IMR-90 (cell line): ENCODE results near the gene TMEM60. TPM values are rescaled to one million over a fixed set of nuclear protein-coding genes. Genes with fewer than 3 reads are reported as not detected.

Experiments
- ATAC-seq: fragments of 200-7000 bp; cut with Tn5 transposase; 2 replicates; pipeline ENCODE4 v1.9.1; 2020; ENCODE audit warnings: low read depth, mild to moderate bottlenecking, moderate library complexity
- BruUV-seq: library from RNA; stranded (reverse); fragments of 400-500 nt; replicated peaks from 2 replicates; lab custom pipeline; 2021; lab: Mats Ljungman, UMichigan
- CTCF ChIA-PET: fragments of 300-600 bp; formaldehyde crosslinking; extraction: SDS; loops from one replicate; lab custom pipeline; 2021; ENCODE audit warnings: antibody characterized with exemption; lab: Yijun Ruan, JAX
- POLR2A ChIA-PET: fragments of 300-600 bp; sonication (Branson Sonifier 250); formaldehyde crosslinking; loops from one replicate; lab custom pipeline; 2022; ENCODE audit warnings: antibody characterized with exemption; ENCODE audit not compliant: unreplicated experiment; lab: Charles Lee
- DNase-seq: peaks from one replicate; pipeline ENCODE4 v3.0.0; 2013
- H2AFZ ChIP-seq: replicated peaks from 2 replicates; pipeline ENCODE3; 2013; ENCODE audit warnings: low read length, mild to moderate bottlenecking; ENCODE audit not compliant: poor library complexity
- H2AK5ac ChIP-seq: 2 replicates; pipeline ENCODE4 v1.6.1; 2013; ENCODE audit warnings: low read depth, low read length, inconsistent platforms
- H2AK9ac ChIP-seq: replicated peaks from 2 replicates; pipeline ENCODE3; 2013; ENCODE audit warnings: mild to moderate bottlenecking, low read depth, low read length, moderate library complexity; ENCODE audit not compliant: poor library complexity
- H2BK120ac ChIP-seq: 2 replicates; pipeline ENCODE4 v1.6.1; 2013; ENCODE audit warnings: low read depth, low read length, inconsistent platforms
- H2BK15ac ChIP-seq: 3 replicates; pipeline ENCODE4 v1.6.1; 2013; ENCODE audit warnings: low read depth, low read length, inconsistent platforms
- H2BK20ac ChIP-seq: 2 replicates; pipeline ENCODE4 v1.6.1; 2013; ENCODE audit warnings: low read depth, mild to moderate bottlenecking, inconsistent platforms, low read length, moderate library complexity
- H2BK5ac ChIP-seq: 2 replicates; pipeline ENCODE4 v1.6.1; 2013; ENCODE audit warnings: mild to moderate bottlenecking, low read depth, low read length, inconsistent platforms; ENCODE audit not compliant: poor library complexity, severe bottlenecking
- H3K14ac ChIP-seq: replicated peaks from 2 replicates; pipeline ENCODE4 v1.6.1; 2013; ENCODE audit warnings: low read depth, low read length, inconsistent platforms
- H3K18ac ChIP-seq: 2 replicates; pipeline ENCODE4 v1.6.1; 2013; ENCODE audit warnings: low read depth, low read length, control low read depth
- H3K23ac ChIP-seq: 2 replicates; pipeline ENCODE4 v1.6.1; 2013; ENCODE audit warnings: low read depth, low read length, inconsistent platforms
- H3K27ac ChIP-seq: 2 replicates; pipeline ENCODE4 v1.5.1; 2013; ENCODE audit warnings: mild to moderate bottlenecking, control low read depth, low read length; ENCODE audit not compliant: insufficient read depth
- H3K27me3 ChIP-seq: 2 replicates; pipeline ENCODE4 v1.6.1; 2013; ENCODE audit warnings: low read length; ENCODE audit not compliant: control insufficient read depth, insufficient read depth
- H3K36me3 ChIP-seq: 2 replicates; pipeline ENCODE4 v1.6.1; 2013; ENCODE audit warnings: low read length, mixed read lengths; ENCODE audit not compliant: control insufficient read depth, insufficient read depth
- H3K4ac ChIP-seq: 2 replicates; pipeline ENCODE4 v1.6.1; 2013; ENCODE audit warnings: low read depth, low read length, inconsistent platforms
- H3K4me1 ChIP-seq: 2 replicates; pipeline ENCODE4 v1.6.1; 2013; ENCODE audit warnings: low read length, mixed read lengths; ENCODE audit not compliant: control insufficient read depth, insufficient read depth
- H3K4me2 ChIP-seq: 2 replicates; pipeline ENCODE4 v1.6.1; 2013; ENCODE audit warnings: low read depth, mild to moderate bottlenecking, control low read depth, low read length, moderate library complexity
- H3K4me3 ChIP-seq: 2 replicates; pipeline ENCODE4 v1.5.1; 2013; ENCODE audit warnings: low read depth, mild to moderate bottlenecking, control low read depth, low read length, moderate library complexity; ENCODE audit not compliant: insufficient read depth
- H3K56ac ChIP-seq: 2 replicates; pipeline ENCODE4 v1.6.1; 2013; ENCODE audit warnings: low read length, inconsistent platforms; ENCODE audit not compliant: insufficient read depth; ENCODE audit errors: extremely low read depth
- H3K79me1 ChIP-seq, 2 experiments: 2 replicates each; pipeline ENCODE4 v1.6.1; 2013; ENCODE audit warnings: low read length in 2 of 2, inconsistent platforms in 1 of 2, low read depth in 1 of 2
- H3K9ac ChIP-seq: 2 replicates; pipeline ENCODE4 v1.6.1; 2013; ENCODE audit warnings: low read depth, low read length, control low read depth
- H3K9me1 ChIP-seq: 2 replicates; pipeline ENCODE4 v1.6.1; 2013; ENCODE audit warnings: low read length, inconsistent platforms; ENCODE audit not compliant: insufficient read depth
- H3K9me3 ChIP-seq: 2 replicates; pipeline ENCODE4 v1.6.1; 2013; ENCODE audit warnings: low read length; ENCODE audit not compliant: control insufficient read depth, insufficient read depth
- H4K20me1 ChIP-seq: 2 replicates; pipeline ENCODE4 v1.6.1; 2013; ENCODE audit warnings: low read length, inconsistent platforms; ENCODE audit not compliant: insufficient read depth
- H4K5ac ChIP-seq: 2 replicates; pipeline ENCODE4 v1.6.1; 2013; ENCODE audit warnings: mild to moderate bottlenecking, low read depth, low read length, control low read depth
- H4K8ac ChIP-seq, 2 experiments: 2 replicates each; pipeline ENCODE4 v1.6.1; 2013; ENCODE audit warnings: low read depth in 2 of 2, low read length in 2 of 2, control low read depth in 1 of 2, inconsistent platforms in 1 of 2
- H4K91ac ChIP-seq: 2 replicates; pipeline ENCODE4 v1.6.1; 2013; ENCODE audit warnings: low read depth, low read length, inconsistent platforms; ENCODE audit not compliant: insufficient read depth
- CEBPB ChIP-seq: IDR thresholded peaks from 2 replicates; pipeline ENCODE4 v1.6.1; 2012; ENCODE audit warnings: low read depth, low read length, improper control_type of control experiment
- CHD1 ChIP-seq: IDR thresholded peaks from 2 replicates; pipeline ENCODE4 v1.6.1; 2012; ENCODE audit warnings: low read depth, low read length, improper control_type of control experiment
- CTCF ChIP-seq: conservative IDR thresholded peaks from 2 replicates; pipeline ENCODE4 v1.5.1; 2012; ENCODE audit warnings: mild to moderate bottlenecking, low read depth, low read length, improper control_type of control experiment
- ELK1 ChIP-seq: fragments of 150-350 bp; IDR thresholded peaks from 2 replicates; pipeline ENCODE4 v1.6.1; 2016; ENCODE audit warnings: low read depth, mild to moderate bottlenecking, low read length, moderate library complexity, borderline replicate concordance
- MAFK ChIP-seq: IDR thresholded peaks from 2 replicates; pipeline ENCODE4 v1.6.1; 2012; ENCODE audit warnings: low read depth, low read length, improper control_type of control experiment
- MAZ ChIP-seq: IDR thresholded peaks from 2 replicates; pipeline ENCODE4 v1.6.1; 2012; ENCODE audit warnings: low read depth, mild to moderate bottlenecking, low read length, improper control_type of control experiment, moderate library complexity, borderline replicate concordance
- MXI1 ChIP-seq: IDR thresholded peaks from 2 replicates; pipeline ENCODE4 v1.6.1; 2012; ENCODE audit warnings: low read depth, mild to moderate bottlenecking, low read length, moderate library complexity, borderline replicate concordance
- POLR2A ChIP-seq: IDR thresholded peaks from 2 replicates; pipeline ENCODE4 v1.6.1; 2012; ENCODE audit warnings: mild to moderate bottlenecking, low read depth, low read length
- RAD21 ChIP-seq: IDR thresholded peaks from 2 replicates; pipeline ENCODE4 v1.6.1; 2012; ENCODE audit warnings: low read length, improper control_type of control experiment
- RCOR1 ChIP-seq: IDR thresholded peaks from 2 replicates; pipeline ENCODE4 v1.6.1; 2012; ENCODE audit warnings: mild to moderate bottlenecking, low read length, improper control_type of control experiment; ENCODE audit not compliant: insufficient replicate concordance
- USF2 ChIP-seq: fragments of 150-350 bp; IDR thresholded peaks from 2 replicates; pipeline ENCODE4 v1.6.1; 2017; ENCODE audit warnings: mild to moderate bottlenecking, antibody characterized with exemption, low read length, low read depth
- WGBS, 2 experiments: methylation state at CpG; one replicate each; pipeline versions ENCODE4 v1.1.5 to v1.1.7; 2013; ENCODE audit warnings: missing lambda C conversion rate in 2 of 2; ENCODE audit not compliant: insufficient read length in 1 of 2; ENCODE audit errors: extremely low coverage in 2 of 2; 5-methylcytosine and 5-hydroxymethylcytosine counted together
- dilution Hi-C: fragments of 300-500 bp; cut with HindIII; formaldehyde crosslinking; loops from one replicate; pipeline ENCODE4 v1.14.3; 2018; ENCODE audit warnings: low sequenced_read_pairs; ENCODE audit not compliant: unreplicated experiment
- in situ Hi-C: fragments of 300-500 bp; cut with MboI; formaldehyde crosslinking; loops from 3 replicates; pipeline ENCODE4 v1.14.3; 2019; ENCODE audit warnings: low sequenced_read_pairs, inconsistent platforms, mixed read lengths
- intact Hi-C: fragments of 100-400 bp; cut with micrococcal nuclease; formaldehyde crosslinking; loops from 2 replicates; pipeline ENCODE4 v1.10.0; 2022
- polyA plus RNA-seq, 3 experiments: library from polyadenylated mRNA; depleted of rRNA; stranded (reverse); fragments of >200 nt; gene quantifications; 2 replicates each; pipeline ENCODE4 v1.2.3, GENCODE V29; 2012; ENCODE audit warnings: low replicate concordance in 1 of 3
- total RNA-seq: library from RNA; depleted of rRNA; stranded (reverse); fragments of >200 nt; gene quantifications from 2 replicates; pipeline ENCODE4 v1.2.3, GENCODE V29; 2012

The TMEM60 gene
- total and polyA plus RNA-seq, 2 of the 4 experiments (the other 2 are of a cell fraction): 9.9 to 17.2 TPM

GRCh38 chr7:77830649-77831355, 32.6 kb upstream of the TMEM60 start (continued):
- TF ChIP-seq USF2: no peak

- Histone ChIP-seq H3K9ac (no peak overlapping the region), H3K18ac (no peak overlapping the region), H2BK5ac (no peak overlapping the region), H3K4me2 (no peak overlapping the region), H2AFZ (no peak overlapping the region), H2BK15ac (no peak overlapping the region), H3K79me1 (peaks cover 20 to 53% of the 10 kb centered on the region in 2 experiments), H4K5ac (no peak overlapping the region), H3K27ac (no peak overlapping the region), H4K20me1 (no peaks in the 10 kb centered on the region), H3K23ac (no peak overlapping the region), H3K14ac (no peak overlapping the region), H3K4me1 (no peaks in the 10 kb centered on the region), H2AK9ac (no peak overlapping the region), H2AK5ac (no peak overlapping the region), H3K4me3 (no peak overlapping the region), H2BK20ac (no peak overlapping the region), H3K27me3 (no peaks in the 10 kb centered on the region), H3K9me1 (peaks cover 9% of the 10 kb centered on the region; the same call in 1 of the 2 replicates), H3K4ac (no peak overlapping the region), H3K36me3 (no peaks in the 10 kb centered on the region), H2BK120ac (no peak overlapping the region), H3K56ac (no peak overlapping the region), H4K91ac (no peak overlapping the region), H3K9me3 (no peaks in the 10 kb centered on the region; the same call in 1 of the 2 replicates), H4K8ac (no peak overlapping the region)
- no CpG with 5 or more reads among the region's 2 CpGs for WGBS, 2 experiments
- ATAC-seq (no peak), DNase-seq (no peak)
- no peak for TF ChIP-seq RCOR1
- TF ChIP-seq ELK1: no peak
- TF ChIP-seq CEBPB: no peak
- TF ChIP-seq MAZ: no peak
- TF ChIP-seq CHD1: no peak
- TF ChIP-seq RAD21: no peak
- TF ChIP-seq MXI1: no peak
- no peak for TF ChIP-seq CTCF
- no peak for TF ChIP-seq MAFK
- TF ChIP-seq POLR2A: no peak
- BruUV-seq: no TSS peak
- dilution Hi-C loops: no loop called here
- ChIA-PET POLR2A (no interaction called here), CTCF (interaction anchor here (0.9 kb wide), 1 partner anchor 176 kb away, joined by 3 read pairs; no protein-coding TSS in a partner anchor)
- in situ Hi-C loops: no loop called here
- intact Hi-C loops: no loop called here
Observed at GRCh38 chr7:77827999-77828398, 29.8 kb upstream of the TMEM60 start.
